Measurements from ENCODE around the gene IGF2BP1. TPM values are rescaled to one million over a fixed set of nuclear protein-coding genes. Genes with fewer than 3 reads are reported as not detected.
"Not testable (repeated sequence)": the region's sequence is repeated elsewhere in the genome, so short reads cannot be mapped to it uniquely, and the experiment has no call there.

Gene IGF2BP1
- total RNA-seq, 1 experiment from 2014 or later, result not detected

- DNase-seq (ENCODE audit: low spot score), result no peak
Observed at GRCh38 chr17:49100601-49101000, 103.4 kb downstream of the IGF2BP1 start.

- DNase-seq (ENCODE audit: low spot score), result peak; percentile 57
Observed at GRCh38 chr17:49101054-49101534, 103.9 kb downstream of the IGF2BP1 start.

GRCh38 chr17:49103360-49103759 lies 106.2 kb downstream of the IGF2BP1 start:
- DNase-seq (ENCODE audit: low spot score), result not testable (repeated sequence)

GRCh38 chr17:49104511-49105074 lies 107.4 kb downstream of the IGF2BP1 start:
- DNase-seq (ENCODE audit: low spot score), result no peak

Small RNAs within 50 kb of the gene (small RNA-seq; reads per million reads assigned to genes)
- gene RF00017, result not detected
- not detected for gene RF01210
- gene RNU1-42P, result not detected
- not detected for gene RNU6-826P

Other genes with a start within 250 kb of the IGF2BP1 start
- gene TTLL6, start 180.2 kb upstream of the IGF2BP1 start, total RNA-seq (2014; rRNA removed; shearing (Covaris generic)), result 0.05 and 0.36 TPM in 2 replicates
- gene CALCOCO2, start 166.3 kb upstream of the IGF2BP1 start, total RNA-seq (2014; rRNA removed; shearing (Covaris generic)), result 8.1 and 11.0 TPM in 2 replicates
- 179 and 187 TPM in 2 replicates for gene ATP5MC1, start 104.6 kb upstream of the IGF2BP1 start, total RNA-seq (2014; rRNA removed; shearing (Covaris generic))
- gene UBE2Z, start 89.0 kb upstream of the IGF2BP1 start, total RNA-seq (2014; rRNA removed; shearing (Covaris generic)), result 73.9 and 75.5 TPM in 2 replicates
- gene SNF8, start 52.5 kb upstream of the IGF2BP1 start, total RNA-seq (2014; rRNA removed; shearing (Covaris generic)), result 93.9 and 141 TPM in 2 replicates
- not detected in 2 replicates for gene GIP, start 28.8 kb upstream of the IGF2BP1 start, total RNA-seq (2014; rRNA removed; shearing (Covaris generic))
- gene B4GALNT2, start 135.4 kb downstream of the IGF2BP1 start, total RNA-seq (2014; rRNA removed; shearing (Covaris generic)), result 0.18 TPM in 1 of 2 replicates, not detected in the other
- not detected in 2 replicates for gene GNGT2, start 213.2 kb downstream of the IGF2BP1 start, total RNA-seq (2014; rRNA removed; shearing (Covaris generic))
- not detected in 2 replicates for gene ABI3, start 213.3 kb downstream of the IGF2BP1 start, total RNA-seq (2014; rRNA removed; shearing (Covaris generic))
- gene PHOSPHO1, start 233.4 kb downstream of the IGF2BP1 start, total RNA-seq (2014; rRNA removed; shearing (Covaris generic)), result not detected in 2 replicates

All from HT-29 (cell line).